ENCODE measurements around the gene PADI4.
A peak's percentile ranks its signal among the peaks of the same experiment; 100 is the strongest.
"Not testable (repeated sequence)": the region's sequence is repeated elsewhere in the genome, so short reads cannot be mapped to it uniquely, and the experiment has no call there.

The PADI4 gene

DNA sequence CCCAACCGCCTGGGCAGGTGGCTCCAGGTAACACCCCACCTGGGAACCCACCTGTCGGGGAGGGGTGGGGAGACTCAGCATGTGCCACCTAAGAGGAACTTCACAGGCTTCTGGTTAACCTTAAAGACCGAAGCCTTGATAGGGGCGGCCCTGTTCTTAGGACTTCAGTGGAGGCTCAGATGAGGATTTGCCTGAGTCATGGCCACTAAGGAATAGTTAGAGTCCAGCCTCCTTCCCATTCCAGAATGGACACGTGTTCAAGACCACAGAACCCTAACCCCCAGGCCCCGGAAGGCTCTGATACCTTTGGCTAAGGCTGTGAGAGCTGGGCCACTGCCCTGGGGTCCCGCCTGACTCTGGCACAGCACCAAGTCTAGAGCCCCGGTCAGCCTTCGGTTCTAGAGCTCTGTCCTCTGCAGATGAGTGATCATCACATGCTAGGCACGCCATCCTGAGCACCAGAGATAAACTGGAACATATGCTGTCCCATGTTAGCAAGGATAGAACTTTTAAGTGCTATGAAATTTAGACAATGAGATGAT is 84.3 kb downstream of the PADI4 start:
- H3K4me3 ChIP-seq (ENCODE audit: low read depth, low read length), result no peak overlapping the region
- no peaks in the 10 kb centered on the region for H3K9me3 ChIP-seq (ENCODE audit: control insufficient read depth, insufficient read depth, low read depth, low read length)
- no peaks in the 10 kb centered on the region for H3K36me3 ChIP-seq (ENCODE audit: control insufficient read depth, insufficient read depth, low read length)
- no peaks in the 10 kb centered on the region for H3K4me1 ChIP-seq (ENCODE audit: control insufficient read depth, insufficient read depth, low read length)
- no peaks in the 10 kb centered on the region for H3K27me3 ChIP-seq (ENCODE audit: control insufficient read depth, insufficient read depth, low read length)
- no peak overlapping the region for H3K27ac ChIP-seq (ENCODE audit: low read depth, low read length)
- H3K9ac ChIP-seq (ENCODE audit: low read length), result no peak overlapping the region

DNA sequence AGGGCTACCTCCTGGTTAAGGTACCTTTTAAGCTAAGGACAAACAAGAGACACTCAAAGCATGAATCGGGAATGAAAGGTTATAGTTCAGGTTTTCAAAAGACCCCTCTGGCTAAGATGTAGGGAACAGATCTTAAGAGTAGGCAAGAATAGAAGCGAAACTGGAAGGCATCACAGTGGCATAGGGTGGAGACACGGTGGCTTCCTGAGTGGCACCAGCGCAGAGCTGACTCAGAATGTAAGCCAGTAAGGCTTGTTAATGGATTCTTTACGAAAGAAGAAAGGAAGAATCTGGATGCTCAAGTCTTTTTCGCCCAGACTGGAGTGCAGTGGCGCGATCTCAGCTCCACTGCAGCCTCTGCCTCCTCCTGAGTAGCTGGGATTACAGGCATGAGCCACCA is 85.2 kb downstream of the PADI4 start:
- H3K27me3 ChIP-seq (ENCODE audit: control insufficient read depth, insufficient read depth, low read length), result no peaks in the 10 kb centered on the region
- no peak overlapping the region for H3K4me3 ChIP-seq (ENCODE audit: low read depth, low read length)
- no peak overlapping the region for H3K27ac ChIP-seq (ENCODE audit: low read depth, low read length)
- no peaks in the 10 kb centered on the region for H3K36me3 ChIP-seq (ENCODE audit: control insufficient read depth, insufficient read depth, low read length)
- H3K9me3 ChIP-seq (ENCODE audit: control insufficient read depth, insufficient read depth, low read depth, low read length), result no peaks in the 10 kb centered on the region
- no peak overlapping the region for H3K9ac ChIP-seq (ENCODE audit: low read length)
- no peaks in the 10 kb centered on the region for H3K4me1 ChIP-seq (ENCODE audit: control insufficient read depth, insufficient read depth, low read length)

DNA sequence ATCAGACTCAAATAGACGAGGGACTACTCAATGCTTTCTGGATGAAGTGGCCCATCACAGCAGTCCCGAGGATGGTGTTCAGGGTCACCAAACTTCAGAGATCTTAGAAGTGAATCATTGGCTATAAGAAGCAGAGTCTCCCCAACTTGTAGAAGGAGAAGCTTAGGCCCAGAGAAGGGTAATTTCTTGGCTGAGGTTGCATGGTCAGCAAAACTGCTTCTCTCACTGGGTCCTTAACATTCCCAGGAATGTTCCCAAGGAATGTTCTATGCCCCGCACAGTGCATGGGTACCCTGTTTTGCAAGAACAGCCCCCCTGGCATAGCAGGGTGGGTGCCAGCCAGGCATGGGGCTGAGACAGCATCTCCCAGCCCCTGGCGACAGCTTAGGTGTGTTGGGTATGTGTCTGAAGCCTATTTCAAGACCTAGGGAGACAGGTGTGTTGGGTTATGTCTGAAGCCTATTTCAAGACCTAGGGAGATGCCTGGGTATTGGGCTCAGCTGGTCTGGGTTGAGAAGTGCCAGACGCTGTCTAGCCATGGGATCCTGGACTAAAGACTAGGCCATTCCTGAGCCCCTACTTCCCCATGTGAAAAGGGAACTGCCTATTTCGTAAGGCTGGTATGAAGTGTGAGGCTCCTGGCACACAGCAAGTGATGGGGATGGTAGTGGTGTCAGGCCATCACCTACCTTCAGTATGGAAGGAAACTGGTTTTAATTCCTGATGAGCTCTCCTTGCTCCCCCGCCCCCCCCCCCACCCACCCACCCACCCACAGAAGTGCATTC is 90.1 kb downstream of the PADI4 start:
- H3K27ac ChIP-seq (ENCODE audit: low read depth, low read length), result no peak overlapping the region
- no peaks in the 10 kb centered on the region for H3K36me3 ChIP-seq (ENCODE audit: control insufficient read depth, insufficient read depth, low read length)
- no peaks in the 10 kb centered on the region for H3K27me3 ChIP-seq (ENCODE audit: control insufficient read depth, insufficient read depth, low read length)
- H3K9ac ChIP-seq (ENCODE audit: low read length), result no peak overlapping the region
- H3K9me3 ChIP-seq (ENCODE audit: control insufficient read depth, insufficient read depth, low read depth, low read length), result no peaks in the 10 kb centered on the region
- peaks cover 14% of the 10 kb centered on the region for H3K4me1 ChIP-seq (ENCODE audit: control insufficient read depth, insufficient read depth, low read length)
- H3K4me3 ChIP-seq (ENCODE audit: low read depth, low read length), result no peak overlapping the region

DNA sequence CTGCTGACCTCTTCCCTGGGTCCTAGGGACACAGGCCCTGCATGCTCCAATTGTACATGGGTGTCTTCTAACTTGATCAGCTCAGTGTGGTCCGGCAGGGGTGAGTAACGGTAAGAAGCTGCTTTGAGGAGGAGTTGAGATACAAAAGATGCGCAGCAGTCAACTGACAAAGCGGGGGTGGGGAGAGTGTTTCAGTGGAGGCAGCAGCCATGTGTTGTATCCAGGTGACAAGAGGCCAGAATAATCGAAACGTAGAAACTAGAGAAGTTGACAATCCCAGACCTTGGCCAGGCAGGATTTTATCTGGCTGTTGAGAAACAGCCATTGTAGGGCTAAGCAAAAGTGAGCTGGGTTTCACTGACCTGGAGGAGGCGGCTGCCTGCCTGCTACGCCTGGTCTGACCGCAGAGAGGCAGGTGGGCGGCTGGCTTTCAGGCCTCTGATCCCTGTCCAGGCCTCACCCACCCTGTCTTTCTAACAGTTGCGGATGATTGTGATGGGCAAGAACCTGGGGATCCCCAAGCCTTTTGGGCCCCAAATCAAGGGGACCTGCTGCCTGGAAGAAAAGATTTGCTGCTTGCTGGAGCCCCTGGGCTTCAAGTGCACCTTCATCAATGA is 92.8 kb downstream of the PADI4 start:
- Histone ChIP-seq H3K9ac (ENCODE audit: low read length) (no peak overlapping the region), H3K4me3 (ENCODE audit: low read depth, low read length) (no peak overlapping the region), H3K9me3 (ENCODE audit: control insufficient read depth, insufficient read depth, low read depth, low read length) (no peaks in the 10 kb centered on the region), H3K27ac (ENCODE audit: low read depth, low read length) (no peak overlapping the region), H3K27me3 (ENCODE audit: control insufficient read depth, insufficient read depth, low read length) (no peaks in the 10 kb centered on the region), H3K36me3 (ENCODE audit: control insufficient read depth, insufficient read depth, low read length) (peaks cover 3% of the 10 kb centered on the region), H3K4me1 (ENCODE audit: control insufficient read depth, insufficient read depth, low read length) (peaks cover 26% of the 10 kb centered on the region)

DNA sequence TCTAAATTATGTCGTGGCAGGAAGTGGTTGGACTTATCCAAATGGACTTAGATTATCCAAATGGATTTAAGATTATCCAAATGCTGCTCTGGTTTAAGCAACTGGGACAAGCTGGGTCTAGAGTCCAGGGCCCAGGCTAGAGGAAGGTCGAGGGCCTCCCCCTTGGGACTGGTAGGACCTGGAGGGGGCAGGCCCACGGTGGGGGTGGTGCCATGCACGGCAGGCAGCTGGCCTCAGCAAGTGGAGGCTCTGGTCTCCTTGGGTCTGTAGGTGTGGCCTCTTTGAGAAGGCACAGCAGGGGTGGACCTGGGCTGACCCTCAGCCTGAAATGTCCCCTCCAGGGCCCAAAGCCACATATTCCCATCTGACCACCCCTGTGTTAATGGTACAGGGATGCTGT is 93.8 kb downstream of the PADI4 start:
- Histone ChIP-seq H3K27ac (ENCODE audit: low read depth, low read length) (no peak overlapping the region), H3K36me3 (ENCODE audit: control insufficient read depth, insufficient read depth, low read length) (peaks cover 9% of the 10 kb centered on the region), H3K9ac (ENCODE audit: low read length) (no peak overlapping the region), H3K9me3 (ENCODE audit: control insufficient read depth, insufficient read depth, low read depth, low read length) (no peaks in the 10 kb centered on the region), H3K27me3 (ENCODE audit: control insufficient read depth, insufficient read depth, low read length) (no peaks in the 10 kb centered on the region), H3K4me1 (ENCODE audit: control insufficient read depth, insufficient read depth, low read length) (peaks cover 28% of the 10 kb centered on the region), H3K4me3 (ENCODE audit: low read depth, low read length) (no peak overlapping the region)

DNA sequence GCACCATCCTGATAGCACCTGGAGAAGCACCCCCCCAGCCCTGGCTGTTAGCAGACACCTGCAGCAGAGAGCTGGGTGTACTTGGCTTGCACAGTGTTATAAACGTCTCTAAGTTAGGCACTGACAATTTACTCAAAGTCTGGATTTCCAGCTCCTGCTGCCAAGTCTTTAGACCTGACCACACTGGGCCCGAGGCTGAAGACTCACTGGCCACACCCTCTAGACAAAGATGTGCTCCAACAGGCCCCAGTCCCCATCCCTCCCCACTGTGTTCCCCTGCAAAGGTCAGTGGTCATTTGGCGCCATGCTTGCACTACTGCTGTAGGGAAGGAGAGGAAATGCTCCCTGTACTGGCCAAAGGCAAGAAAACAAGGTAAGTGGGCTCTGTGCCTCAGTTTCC is 95.1 kb downstream of the PADI4 start:
- H3K36me3 ChIP-seq (ENCODE audit: control insufficient read depth, insufficient read depth, low read length), result peaks cover 20% of the 10 kb centered on the region
- no peaks in the 10 kb centered on the region for H3K27me3 ChIP-seq (ENCODE audit: control insufficient read depth, insufficient read depth, low read length)
- no peak overlapping the region for H3K27ac ChIP-seq (ENCODE audit: low read depth, low read length)
- H3K4me3 ChIP-seq (ENCODE audit: low read depth, low read length), result no peak overlapping the region
- peaks cover 28% of the 10 kb centered on the region for H3K4me1 ChIP-seq (ENCODE audit: control insufficient read depth, insufficient read depth, low read length)
- H3K9ac ChIP-seq (ENCODE audit: low read length), result no peak overlapping the region
- no peaks in the 10 kb centered on the region for H3K9me3 ChIP-seq (ENCODE audit: control insufficient read depth, insufficient read depth, low read depth, low read length)

DNA sequence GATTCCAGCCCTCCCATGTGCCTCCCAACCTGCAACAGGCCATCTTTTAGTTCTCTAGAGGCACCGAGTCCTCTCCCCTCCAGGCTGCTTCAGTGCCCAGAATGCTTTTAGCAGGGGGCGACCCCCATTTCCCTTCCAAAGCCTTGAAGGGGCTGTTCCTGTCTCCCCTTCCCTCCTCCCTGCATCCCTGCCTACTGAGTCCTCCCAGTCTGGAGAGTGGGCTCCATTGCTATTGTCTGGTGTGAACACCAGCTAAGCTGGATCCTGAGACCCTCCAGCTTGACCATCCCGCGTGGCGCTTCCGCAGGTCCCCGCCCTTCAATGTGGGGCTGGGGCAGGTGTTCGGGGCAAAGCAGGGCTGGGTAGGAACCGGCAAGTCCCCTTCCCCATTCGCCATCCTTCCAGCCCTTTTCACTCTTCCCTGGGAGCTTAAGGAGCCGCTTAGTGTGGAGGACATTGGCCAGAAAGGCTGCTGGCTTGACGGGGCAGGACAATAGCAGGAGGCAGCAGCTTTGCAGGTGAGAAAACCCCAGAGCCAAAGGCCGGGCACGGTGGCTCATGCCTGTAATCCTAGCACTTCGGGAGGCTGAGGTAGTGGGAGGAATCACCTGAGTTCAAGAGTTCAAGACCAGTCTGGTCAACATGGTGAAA is 96.2 kb downstream of the PADI4 start:
- H3K4me3 ChIP-seq (ENCODE audit: low read depth, low read length), result no peak overlapping the region
- no peaks in the 10 kb centered on the region for H3K27me3 ChIP-seq (ENCODE audit: control insufficient read depth, insufficient read depth, low read length)
- no peak overlapping the region for H3K27ac ChIP-seq (ENCODE audit: low read depth, low read length)
- H3K4me1 ChIP-seq (ENCODE audit: control insufficient read depth, insufficient read depth, low read length), result peaks cover 33% of the 10 kb centered on the region
- H3K36me3 ChIP-seq (ENCODE audit: control insufficient read depth, insufficient read depth, low read length), result peaks cover 31% of the 10 kb centered on the region
- no peak overlapping the region for H3K9ac ChIP-seq (ENCODE audit: low read length)
- no peaks in the 10 kb centered on the region for H3K9me3 ChIP-seq (ENCODE audit: control insufficient read depth, insufficient read depth, low read depth, low read length)

DNA sequence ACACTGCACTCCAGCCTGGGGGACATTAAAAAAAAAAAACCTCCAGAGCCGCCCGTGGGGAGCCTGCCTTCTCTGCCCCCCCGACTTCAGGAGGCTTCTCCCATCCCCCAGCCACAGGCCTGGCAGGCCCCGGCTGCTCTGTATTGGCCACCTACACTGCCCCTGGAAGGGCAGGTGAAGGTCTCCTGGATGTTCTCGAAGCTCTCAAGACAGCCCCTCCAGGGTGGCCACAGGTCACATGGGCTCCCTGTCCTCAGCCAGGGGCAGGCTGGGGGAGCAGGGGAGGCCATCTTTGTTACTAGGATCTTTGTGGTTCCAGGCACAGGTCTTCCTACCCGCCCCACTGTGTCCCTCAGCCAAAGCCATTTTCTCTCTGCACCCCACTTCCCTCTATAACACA is 96.8 kb downstream of the PADI4 start:
- H3K27me3 ChIP-seq (ENCODE audit: control insufficient read depth, insufficient read depth, low read length), result no peaks in the 10 kb centered on the region
- H3K27ac ChIP-seq (ENCODE audit: low read depth, low read length), result no peak overlapping the region
- H3K9ac ChIP-seq (ENCODE audit: low read length), result no peak overlapping the region
- peaks cover 38% of the 10 kb centered on the region for H3K36me3 ChIP-seq (ENCODE audit: control insufficient read depth, insufficient read depth, low read length)
- no peaks in the 10 kb centered on the region for H3K9me3 ChIP-seq (ENCODE audit: control insufficient read depth, insufficient read depth, low read depth, low read length)
- H3K4me1 ChIP-seq (ENCODE audit: control insufficient read depth, insufficient read depth, low read length), result peaks cover 40% of the 10 kb centered on the region
- H3K4me3 ChIP-seq (ENCODE audit: low read depth, low read length), result no peak overlapping the region

DNA sequence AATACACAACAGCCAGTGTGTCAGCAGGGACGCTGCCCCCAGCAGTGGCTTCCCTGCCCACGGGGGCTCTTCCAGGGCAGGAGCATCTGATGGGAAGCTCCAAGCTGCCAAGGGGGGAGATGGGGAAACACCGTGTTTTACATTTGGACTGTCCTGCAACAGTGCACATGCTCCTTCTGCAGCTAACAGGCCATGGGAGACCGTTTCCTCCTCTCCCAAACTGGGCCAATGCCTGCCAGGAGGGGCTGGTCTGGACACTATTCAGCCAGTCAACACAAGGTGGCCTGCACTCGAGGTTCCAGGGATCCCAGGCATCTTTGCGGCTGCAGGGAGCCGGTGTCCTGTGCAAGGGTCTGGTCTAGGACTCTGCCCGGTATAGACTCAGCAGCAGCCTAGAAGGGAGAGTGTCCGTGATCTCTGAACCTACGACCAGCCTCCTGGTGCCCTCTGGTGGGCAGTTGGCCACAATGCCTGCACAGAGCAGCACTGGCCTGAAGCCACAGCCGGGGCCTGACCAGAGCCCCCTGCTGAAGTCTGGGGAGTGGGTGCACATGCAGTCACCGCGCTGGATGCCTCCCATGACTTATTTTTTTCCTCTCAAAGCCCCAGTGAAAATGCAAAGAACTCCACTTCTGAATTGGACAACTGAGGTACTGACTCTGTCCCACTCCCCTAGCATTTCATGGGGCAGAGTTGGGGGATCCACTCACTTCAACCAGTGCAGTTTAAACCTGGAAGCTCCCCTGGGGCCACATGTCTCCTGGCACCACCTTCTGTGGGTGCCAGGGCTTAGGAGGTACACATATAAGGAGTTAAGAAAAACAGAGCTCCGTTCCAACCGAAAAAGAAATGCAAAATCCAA is 98.1 kb downstream of the PADI4 start:
- H3K9ac ChIP-seq (ENCODE audit: low read length), result peak overlapping the region; percentile 15
- H3K36me3 ChIP-seq (ENCODE audit: control insufficient read depth, insufficient read depth, low read length), result peaks cover 51% of the 10 kb centered on the region
- peaks cover 36% of the 10 kb centered on the region; the same call in 1 of the 2 replicates for H3K4me1 ChIP-seq (ENCODE audit: control insufficient read depth, insufficient read depth, low read length)
- no peaks in the 10 kb centered on the region for H3K27me3 ChIP-seq (ENCODE audit: control insufficient read depth, insufficient read depth, low read length)
- no peaks in the 10 kb centered on the region for H3K9me3 ChIP-seq (ENCODE audit: control insufficient read depth, insufficient read depth, low read depth, low read length)
- no peak overlapping the region for H3K4me3 ChIP-seq (ENCODE audit: low read depth, low read length)
- no peak overlapping the region for H3K27ac ChIP-seq (ENCODE audit: low read depth, low read length)

DNA sequence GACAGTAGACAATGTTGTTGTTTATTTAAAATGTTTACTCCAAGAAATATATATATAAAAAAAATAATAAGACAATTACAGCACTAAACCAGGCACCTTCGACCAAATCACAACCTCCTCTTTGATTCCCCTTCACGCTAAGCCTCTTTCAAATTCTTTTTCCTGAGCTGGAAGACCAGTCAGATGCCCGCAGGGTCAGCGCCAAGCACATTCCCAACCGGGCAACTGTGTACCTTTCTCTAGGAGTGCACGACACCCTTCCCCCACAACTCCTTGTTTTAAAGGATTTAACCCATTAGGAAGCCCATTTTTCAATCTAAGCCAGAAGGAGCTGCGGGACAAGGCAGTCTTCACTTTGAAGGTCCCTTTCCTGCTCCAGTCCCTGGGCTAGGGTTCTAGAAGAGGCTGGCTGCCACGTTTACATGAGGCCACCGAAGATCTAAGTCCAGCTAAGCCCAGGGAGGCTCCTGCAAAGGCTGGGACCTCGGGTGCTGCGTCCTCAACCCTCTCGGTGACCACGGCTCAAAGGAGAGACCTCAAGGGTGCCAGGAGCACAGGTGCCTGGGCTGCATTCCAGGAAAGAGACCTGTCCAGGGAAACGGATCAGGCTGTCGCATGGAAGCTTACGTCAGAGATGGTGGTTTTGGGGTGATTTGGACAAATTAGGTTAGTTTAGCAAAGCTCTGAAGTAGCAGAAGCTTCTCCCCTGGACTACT is 98.9 kb downstream of the PADI4 start:
- peaks cover 32% of the 10 kb centered on the region; the same call in 1 of the 2 replicates for H3K4me1 ChIP-seq (ENCODE audit: control insufficient read depth, insufficient read depth, low read length)
- not testable (repeated sequence) for H3K4me3 ChIP-seq (ENCODE audit: low read depth, low read length); H3K27me3 ChIP-seq (ENCODE audit: control insufficient read depth, insufficient read depth, low read length); H3K9me3 ChIP-seq (ENCODE audit: control insufficient read depth, insufficient read depth, low read depth, low read length); H3K9ac ChIP-seq (ENCODE audit: low read length); H3K27ac ChIP-seq (ENCODE audit: low read depth, low read length)
- H3K36me3 ChIP-seq (ENCODE audit: control insufficient read depth, insufficient read depth, low read length), result peaks cover 59% of the 10 kb centered on the region
